MG63 (cell line): ENCODE data around the gene EMILIN2. TPM values are rescaled to one million over a fixed set of nuclear protein-coding genes. Genes with fewer than 3 reads are reported as not detected.

Source experiments
- DNase-seq: peaks from one replicate; pipeline ENCODE4 v3.0.0-alpha.2; 2020
- H3K27me3 ChIP-seq: fragments of 250-450 bp; sonication (Bioruptor Pico); 2 replicates; pipeline ENCODE4 v1.5.1; 2020; ENCODE audit warnings: mild to moderate bottlenecking, moderate library complexity
- H3K36me3 ChIP-seq: fragments of 250-450 bp; sonication (Bioruptor Pico); 2 replicates; pipeline ENCODE4 v1.5.1; 2020; ENCODE audit warnings: mild to moderate bottlenecking, moderate library complexity
- H3K4me3 ChIP-seq: fragments of 250-450 bp; sonication (Bioruptor Pico); 2 replicates; pipeline ENCODE4 v1.5.1; 2020; ENCODE audit warnings: mild to moderate bottlenecking, moderate library complexity
- H3K9me3 ChIP-seq: fragments of 250-450 bp; sonication (Bioruptor Pico); 2 replicates; pipeline ENCODE4 v1.5.1; 2020; ENCODE audit warnings: mild to moderate bottlenecking, moderate library complexity
- total RNA-seq: library from RNA; depleted of rRNA; stranded (reverse); fragments of >200 nt; shearing (Covaris generic); gene quantifications from 2 replicates; pipeline ENCODE4 v1.2.3, GENCODE V29; 2014; ENCODE audit warnings: low replicate concordance

EMILIN2 gene
- total RNA-seq, 1 experiment from 2014 or later = 24.7 TPM

GRCh38 chr18:2935438-2936192 is 88.8 kb downstream of the EMILIN2 start:
- DNase-seq = no peak
- Histone ChIP-seq H3K4me3 (no peak overlapping the region), H3K36me3 (peaks cover 48% of the 10 kb centered on the region), H3K9me3 (no peaks in the 10 kb centered on the region), H3K27me3 (no peaks in the 10 kb centered on the region)

DNA sequence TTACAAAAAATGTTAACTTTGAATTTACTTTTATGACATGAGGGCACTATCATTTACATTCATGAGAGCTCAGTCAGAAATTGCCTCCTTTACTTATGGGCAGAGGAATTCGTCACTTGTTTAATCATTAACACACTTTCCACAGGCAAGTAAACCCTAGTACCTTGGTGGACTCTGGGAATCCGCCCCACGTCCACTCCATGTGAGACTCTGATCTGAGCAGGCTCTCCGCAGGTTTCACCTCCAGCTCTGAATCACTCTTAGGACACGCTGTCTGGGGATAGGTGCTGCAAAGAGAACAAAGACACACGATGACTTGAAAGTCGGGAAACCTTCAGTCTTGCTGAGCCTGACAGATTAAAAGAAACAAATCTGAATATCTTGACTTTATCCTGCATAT is 92.5 kb downstream of the EMILIN2 start:
- Histone ChIP-seq H3K27me3 (no peaks in the 10 kb centered on the region), H3K4me3 (no peak overlapping the region), H3K9me3 (no peaks in the 10 kb centered on the region), H3K36me3 (peaks cover 33% of the 10 kb centered on the region)
- DNase-seq = no peak

DNA sequence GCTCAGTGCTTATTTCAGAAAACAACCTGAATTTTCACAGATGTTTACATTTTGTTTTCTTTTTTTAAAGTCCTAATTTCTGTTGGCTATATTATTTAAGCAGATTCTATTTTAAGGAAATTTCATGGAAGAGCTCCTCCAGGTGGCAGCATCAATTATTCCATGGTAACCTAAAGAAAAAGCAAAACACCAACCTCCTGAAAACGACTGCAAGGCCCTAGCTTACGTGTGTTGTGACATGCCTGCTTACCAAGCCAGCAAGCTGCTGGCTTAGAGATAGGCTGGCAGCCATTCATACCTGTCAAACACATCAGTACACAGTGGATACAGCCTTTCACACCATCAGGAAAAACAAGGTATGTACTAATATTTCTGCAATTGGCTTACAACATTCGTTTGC is 101.2 kb downstream of the EMILIN2 start:
- DNase-seq = no peak
- no peak overlapping the region for H3K4me3 ChIP-seq
- no peaks in the 10 kb centered on the region for H3K9me3 ChIP-seq
- peaks cover 21% of the 10 kb centered on the region for H3K36me3 ChIP-seq
- no peaks in the 10 kb centered on the region for H3K27me3 ChIP-seq

DNA sequence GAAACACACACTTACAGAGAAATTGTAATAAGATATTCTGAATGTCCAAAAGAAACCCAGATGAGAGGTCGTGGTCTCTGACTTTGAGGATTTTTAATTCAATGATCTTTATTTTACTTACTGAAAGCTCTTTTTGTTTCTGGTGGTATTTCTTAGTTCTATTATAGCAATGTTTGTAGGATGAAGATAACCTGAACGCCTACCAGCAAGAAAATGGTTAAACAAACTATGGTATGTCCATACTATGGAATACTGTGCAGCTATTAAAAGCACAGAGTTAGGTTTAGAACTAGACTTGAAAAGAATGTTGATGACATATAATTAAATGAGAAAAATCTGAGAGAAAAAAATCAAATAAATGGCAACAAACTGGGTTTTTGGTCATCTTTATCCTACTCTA is 105.8 kb downstream of the EMILIN2 start:
- Histone ChIP-seq H3K9me3 (no peaks in the 10 kb centered on the region), H3K36me3 (peaks cover 47% of the 10 kb centered on the region), H3K27me3 (no peaks in the 10 kb centered on the region), H3K4me3 (no peak overlapping the region)
- DNase-seq = no peak

- no peak for DNase-seq
- H3K27me3 ChIP-seq = no peaks in the 10 kb centered on the region
- H3K36me3 ChIP-seq = peaks cover 43% of the 10 kb centered on the region
- H3K9me3 ChIP-seq = no peaks in the 10 kb centered on the region
- no peak overlapping the region for H3K4me3 ChIP-seq
These were observed 107.3 kb downstream of the EMILIN2 start for GRCh38 chr18:2953935-2954653.

DNA sequence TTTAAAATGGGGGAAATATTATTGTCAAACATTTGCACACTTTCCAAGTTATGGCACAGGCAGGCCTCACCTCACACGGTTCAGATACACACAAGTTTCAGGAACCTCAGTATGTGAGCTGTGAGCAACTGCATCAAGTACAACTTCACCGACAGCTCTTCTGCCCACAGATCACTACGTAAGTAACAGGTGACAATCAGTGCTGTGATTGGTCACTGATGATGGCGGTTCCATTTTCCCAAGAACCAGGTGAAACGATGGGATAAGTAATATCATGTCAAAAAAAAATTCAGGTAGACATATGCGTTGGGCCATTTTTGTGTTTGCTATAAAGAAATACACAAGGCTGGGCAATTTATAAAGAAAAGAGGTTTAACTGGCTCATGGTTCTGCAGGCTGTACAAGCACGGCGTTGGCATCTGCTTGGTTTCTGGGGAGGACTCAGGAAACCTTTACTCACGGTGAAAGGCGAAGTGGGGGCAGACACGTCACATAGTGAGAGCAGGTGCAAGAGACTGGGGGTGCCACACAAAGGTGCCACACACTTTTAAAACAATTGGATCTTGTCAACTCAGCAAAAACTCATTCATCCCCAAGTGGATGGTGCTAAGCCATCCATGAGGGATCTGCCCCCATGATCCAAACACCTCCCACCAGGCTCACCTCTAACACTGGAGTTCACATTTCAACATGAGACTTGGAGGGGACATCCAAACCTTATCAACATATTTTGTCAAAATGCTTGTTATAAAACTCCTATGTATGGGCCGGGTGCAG is 108.3 kb downstream of the EMILIN2 start:
- Histone ChIP-seq H3K4me3 (no peak overlapping the region), H3K36me3 (peaks cover 38% of the 10 kb centered on the region), H3K27me3 (no peaks in the 10 kb centered on the region), H3K9me3 (no peaks in the 10 kb centered on the region)
- DNase-seq = no peak

GRCh38 chr18:2956056-2956455 is 109.2 kb downstream of the EMILIN2 start:
- DNase-seq = no peak
- peaks cover 35% of the 10 kb centered on the region for H3K36me3 ChIP-seq

DNA sequence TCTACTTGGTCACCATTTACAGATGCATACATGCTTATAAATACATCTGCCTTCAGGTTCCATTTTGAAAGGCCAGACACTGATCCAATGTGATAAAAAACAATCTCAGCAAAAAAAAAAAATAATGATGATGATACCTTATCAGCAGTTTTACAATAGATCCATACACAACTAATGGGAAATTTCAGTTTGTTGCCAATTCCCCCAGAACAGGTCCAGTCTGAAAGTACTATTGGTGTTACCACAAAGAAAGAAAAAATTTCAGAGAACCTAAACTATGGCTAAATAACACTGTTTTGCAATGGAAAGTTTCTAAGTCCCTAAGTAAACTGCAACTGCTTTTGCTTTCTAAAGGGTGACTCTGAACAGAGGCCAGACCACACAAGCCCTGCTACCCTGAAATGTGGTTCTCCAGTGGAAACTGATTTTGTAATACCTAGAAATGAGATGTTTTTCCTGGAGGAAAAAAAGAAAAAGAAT is 112.1 kb downstream of the EMILIN2 start:
- H3K36me3 ChIP-seq = peaks cover 24% of the 10 kb centered on the region
- DNase-seq = no peak

More at GRCh38 chr18:2956056-2956455, 109.2 kb downstream of the EMILIN2 start:
- H3K4me3 ChIP-seq = no peak overlapping the region
- no peaks in the 10 kb centered on the region for H3K9me3 ChIP-seq
- no peaks in the 10 kb centered on the region for H3K27me3 ChIP-seq

DNA sequence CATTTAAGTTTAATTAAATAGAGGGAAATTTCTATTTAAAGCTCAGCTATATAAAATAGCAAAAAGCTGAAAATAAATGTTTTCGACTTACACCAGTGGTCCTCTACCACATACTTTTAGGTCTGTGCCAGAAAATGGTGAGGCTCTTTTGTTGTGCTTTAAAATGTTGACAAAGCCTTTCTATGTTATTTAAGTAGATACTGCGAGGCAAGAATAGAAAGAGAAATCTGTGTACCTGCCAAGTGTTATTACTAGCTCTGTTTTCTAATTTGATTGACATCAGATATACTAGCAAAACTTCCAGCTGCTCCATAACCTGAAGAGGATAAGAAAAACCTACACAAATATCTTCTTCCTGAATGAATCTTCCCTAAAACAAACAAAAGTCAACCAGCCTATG is 112.5 kb downstream of the EMILIN2 start:
- Histone ChIP-seq H3K4me3 (no peak overlapping the region), H3K36me3 (peaks cover 19% of the 10 kb centered on the region), H3K27me3 (no peaks in the 10 kb centered on the region), H3K9me3 (no peaks in the 10 kb centered on the region)
- no peak for DNase-seq

More for the DNA sequence above, 112.1 kb downstream of the EMILIN2 start:
- H3K4me3 ChIP-seq = no peak overlapping the region
- no peaks in the 10 kb centered on the region for H3K9me3 ChIP-seq
- H3K27me3 ChIP-seq = no peaks in the 10 kb centered on the region

GRCh38 chr18:2960983-2961696 is 114.3 kb downstream of the EMILIN2 start:
- Histone ChIP-seq H3K9me3 (no peaks in the 10 kb centered on the region), H3K36me3 (peaks cover 8% of the 10 kb centered on the region), H3K27me3 (no peaks in the 10 kb centered on the region), H3K4me3 (no peak overlapping the region)
- no peak for DNase-seq

DNA sequence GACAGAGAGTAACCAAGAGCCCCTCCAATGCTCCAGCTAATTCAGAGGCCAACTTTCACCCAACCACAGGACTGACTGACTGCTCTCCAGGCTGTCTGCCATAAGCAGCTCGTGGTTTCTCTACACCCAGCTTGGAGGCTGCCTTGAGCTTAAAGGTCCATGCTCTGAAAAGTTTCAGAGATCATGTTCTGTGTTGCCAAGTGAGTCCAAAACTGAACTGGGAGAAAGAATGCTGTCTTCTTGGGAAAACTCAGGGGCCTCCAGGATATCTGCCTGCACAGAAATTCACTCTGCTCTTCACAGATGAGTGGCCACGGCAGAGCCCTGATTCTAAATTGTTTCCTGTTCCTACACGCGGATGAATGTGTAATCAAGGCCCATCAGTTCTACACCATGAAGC is 115.0 kb downstream of the EMILIN2 start:
- H3K36me3 ChIP-seq = peaks cover 5% of the 10 kb centered on the region
- no peak overlapping the region for H3K4me3 ChIP-seq
- DNase-seq = peak; percentile 32
- H3K9me3 ChIP-seq = no peaks in the 10 kb centered on the region
- H3K27me3 ChIP-seq = no peaks in the 10 kb centered on the region

DNA sequence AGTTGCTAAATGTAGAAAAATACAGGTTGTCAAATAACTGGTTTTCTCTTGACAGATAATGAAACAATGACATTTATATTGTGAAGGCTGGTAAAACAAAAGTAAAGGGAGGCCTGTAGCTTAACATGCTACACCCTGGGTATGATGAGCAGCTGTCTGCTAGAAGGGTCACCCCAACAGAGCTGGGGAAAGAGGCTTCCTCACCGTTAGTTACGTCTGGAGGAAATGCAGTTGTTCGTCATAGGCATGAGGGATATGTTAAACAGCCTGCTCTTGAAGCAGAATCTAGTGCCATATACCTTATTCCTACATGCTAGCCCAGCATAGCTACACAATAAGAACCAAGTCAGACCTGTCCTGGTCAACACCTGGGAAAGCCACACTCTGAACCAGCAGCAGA is 116.2 kb downstream of the EMILIN2 start:
- no peak for DNase-seq
- Histone ChIP-seq H3K9me3 (no peaks in the 10 kb centered on the region), H3K36me3 (no peaks in the 10 kb centered on the region; the same call in none of the 2 replicates), H3K27me3 (no peaks in the 10 kb centered on the region), H3K4me3 (no peak overlapping the region)

DNA sequence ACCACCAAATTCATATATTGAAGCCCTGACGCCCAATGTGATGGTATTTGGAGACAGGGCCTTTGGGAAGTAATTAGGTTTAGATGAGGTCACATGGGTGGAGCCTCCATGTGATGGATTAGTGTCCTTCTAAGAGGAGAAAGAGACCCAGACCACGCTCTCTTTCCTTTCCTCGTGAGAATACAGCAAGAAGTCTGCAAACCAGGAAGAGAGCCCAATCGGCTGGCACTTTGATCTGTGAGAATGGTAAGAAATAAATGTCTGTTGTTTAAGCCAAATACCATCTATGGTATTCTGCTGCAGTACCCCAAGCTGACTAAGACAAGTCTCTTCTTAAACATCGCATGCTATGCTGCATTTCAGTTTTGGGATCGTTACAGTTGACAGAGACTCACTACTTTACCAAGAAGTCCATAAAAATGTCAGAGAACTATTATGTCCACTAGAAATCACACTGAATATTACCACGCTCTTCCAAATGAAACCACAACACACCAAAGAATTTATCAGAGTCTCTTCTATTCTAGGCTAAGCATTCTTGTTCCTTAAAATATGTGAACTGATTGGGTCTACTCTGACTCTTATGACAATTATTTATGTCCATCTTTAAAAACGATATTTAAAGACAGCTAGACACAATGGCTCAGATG is 117.7 kb downstream of the EMILIN2 start:
- no peak for DNase-seq
- Histone ChIP-seq H3K4me3 (no peak overlapping the region), H3K36me3 (no peaks in the 10 kb centered on the region; the same call in none of the 2 replicates), H3K9me3 (no peaks in the 10 kb centered on the region), H3K27me3 (no peaks in the 10 kb centered on the region)
